A549 (cell line): ENCODE data around the gene AMER2.

Experiments
- KDM5A ChIP-seq: fragments of 200-600 bp; sonication (generic); IDR thresholded peaks from 2 replicates; pipeline ENCODE4 v1.6.1; 2016; ENCODE audit warnings: antibody characterized with exemption, mild to moderate bottlenecking
- POLR2A ChIP-seq: IDR thresholded peaks from 2 replicates; pipeline ENCODE4 v1.6.1; 2012; ENCODE audit warnings: mild to moderate bottlenecking, low read length
- POLR2AphosphoS2 ChIP-seq: conservative IDR thresholded peaks from 2 replicates; pipeline ENCODE4 v1.6.1; 2012; ENCODE audit warnings: low read length, improper control_type of control experiment, inconsistent platforms
- RFX5 ChIP-seq: fragments of 450-650 bp; IDR thresholded peaks from 2 replicates; pipeline ENCODE4 v1.7.1; 2014; ENCODE audit warnings: antibody characterized with exemption, mild to moderate bottlenecking, moderate library complexity
- RNF2 ChIP-seq: fragments of 200-600 bp; sonication (generic); IDR thresholded peaks from 2 replicates; pipeline ENCODE4 v1.6.1; 2016; ENCODE audit warnings: low read depth, mild to moderate bottlenecking, antibody characterized with exemption, moderate library complexity, borderline replicate concordance
- TF ChIP-seq, protein P1 (sequence below): fragments of >200 bp; sonication (Bioruptor Twin); formaldehyde crosslinking; IDR thresholded peaks from 3 replicates; pipeline ENCODE4 v1.5.1; 2016
- TF ChIP-seq, protein P2 (sequence below): IDR thresholded peaks from 2 replicates; pipeline ENCODE4 v1.6.1; 2012; ENCODE audit warnings: low read depth, borderline replicate concordance
- TF ChIP-seq, protein P3 (sequence below): fragments of 450-650 bp; IDR thresholded peaks from 2 replicates; pipeline ENCODE4 v1.6.1; 2014; ENCODE audit warnings: antibody characterized with exemption

DNA sequence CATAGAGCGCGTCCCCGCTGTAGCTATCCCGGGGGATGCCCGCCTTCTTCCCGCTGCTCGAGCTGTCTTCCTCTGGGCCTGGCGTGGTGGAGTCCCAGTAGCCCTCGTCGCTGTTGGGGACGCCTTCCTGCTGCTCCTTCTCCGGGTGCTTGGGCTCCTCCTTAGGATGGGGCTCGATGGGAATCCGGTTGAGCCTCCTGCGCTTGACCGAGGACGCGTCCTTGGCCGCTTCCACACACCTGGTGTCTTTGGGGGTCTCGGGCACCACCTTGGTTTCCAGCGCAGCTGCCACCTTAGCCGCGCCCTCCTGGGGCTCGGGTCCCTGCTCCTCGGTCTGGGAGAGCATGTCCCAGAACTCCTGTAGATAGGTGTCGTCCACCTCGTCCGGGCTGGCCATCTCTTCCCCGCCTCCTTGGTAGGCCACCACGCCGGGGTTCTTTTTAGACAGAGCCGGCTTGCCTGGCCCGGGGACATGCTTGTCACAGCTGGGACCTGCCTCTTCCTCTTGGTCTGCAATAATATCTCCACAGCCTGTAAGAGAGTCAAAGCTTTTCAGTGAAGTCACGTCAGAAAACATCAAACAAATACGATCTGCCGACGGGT, 2.0 kb downstream of the AMER2 start:
- no peak for TF ChIP-seq RFX5
- TF ChIP-seq, protein P1, sequence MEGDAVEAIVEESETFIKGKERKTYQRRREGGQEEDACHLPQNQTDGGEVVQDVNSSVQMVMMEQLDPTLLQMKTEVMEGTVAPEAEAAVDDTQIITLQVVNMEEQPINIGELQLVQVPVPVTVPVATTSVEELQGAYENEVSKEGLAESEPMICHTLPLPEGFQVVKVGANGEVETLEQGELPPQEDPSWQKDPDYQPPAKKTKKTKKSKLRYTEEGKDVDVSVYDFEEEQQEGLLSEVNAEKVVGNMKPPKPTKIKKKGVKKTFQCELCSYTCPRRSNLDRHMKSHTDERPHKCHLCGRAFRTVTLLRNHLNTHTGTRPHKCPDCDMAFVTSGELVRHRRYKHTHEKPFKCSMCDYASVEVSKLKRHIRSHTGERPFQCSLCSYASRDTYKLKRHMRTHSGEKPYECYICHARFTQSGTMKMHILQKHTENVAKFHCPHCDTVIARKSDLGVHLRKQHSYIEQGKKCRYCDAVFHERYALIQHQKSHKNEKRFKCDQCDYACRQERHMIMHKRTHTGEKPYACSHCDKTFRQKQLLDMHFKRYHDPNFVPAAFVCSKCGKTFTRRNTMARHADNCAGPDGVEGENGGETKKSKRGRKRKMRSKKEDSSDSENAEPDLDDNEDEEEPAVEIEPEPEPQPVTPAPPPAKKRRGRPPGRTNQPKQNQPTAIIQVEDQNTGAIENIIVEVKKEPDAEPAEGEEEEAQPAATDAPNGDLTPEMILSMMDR = no peak
- TF ChIP-seq, protein P2, sequence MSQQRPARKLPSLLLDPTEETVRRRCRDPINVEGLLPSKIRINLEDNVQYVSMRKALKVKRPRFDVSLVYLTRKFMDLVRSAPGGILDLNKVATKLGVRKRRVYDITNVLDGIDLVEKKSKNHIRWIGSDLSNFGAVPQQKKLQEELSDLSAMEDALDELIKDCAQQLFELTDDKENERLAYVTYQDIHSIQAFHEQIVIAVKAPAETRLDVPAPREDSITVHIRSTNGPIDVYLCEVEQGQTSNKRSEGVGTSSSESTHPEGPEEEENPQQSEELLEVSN = no peak
- no peak for TF ChIP-seq POLR2A
- no peak for TF ChIP-seq KDM5A
- no peak for TF ChIP-seq RNF2
- TF ChIP-seq, protein P3, sequence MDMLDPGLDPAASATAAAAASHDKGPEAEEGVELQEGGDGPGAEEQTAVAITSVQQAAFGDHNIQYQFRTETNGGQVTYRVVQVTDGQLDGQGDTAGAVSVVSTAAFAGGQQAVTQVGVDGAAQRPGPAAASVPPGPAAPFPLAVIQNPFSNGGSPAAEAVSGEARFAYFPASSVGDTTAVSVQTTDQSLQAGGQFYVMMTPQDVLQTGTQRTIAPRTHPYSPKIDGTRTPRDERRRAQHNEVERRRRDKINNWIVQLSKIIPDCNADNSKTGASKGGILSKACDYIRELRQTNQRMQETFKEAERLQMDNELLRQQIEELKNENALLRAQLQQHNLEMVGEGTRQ = no peak
- no peak for TF ChIP-seq POLR2AphosphoS2
